Amygdala (tissue), 56 donors: ENCODE results near the gene FRMD5.

ENCODE experiments used
- DNase-seq, 56 donors: peaks; one replicate each; lab custom pipeline; 2025; lab: John Stamatoyannopoulos, UW

The FRMD5 gene

GRCh38 chr15:44099671-44100070 is 95.4 kb downstream of the FRMD5 start:
- no peak for DNase-seq

- DNase-seq = no peak
Observed at GRCh38 chr15:44097552-44097951, 97.5 kb downstream of the FRMD5 start.

DNA sequence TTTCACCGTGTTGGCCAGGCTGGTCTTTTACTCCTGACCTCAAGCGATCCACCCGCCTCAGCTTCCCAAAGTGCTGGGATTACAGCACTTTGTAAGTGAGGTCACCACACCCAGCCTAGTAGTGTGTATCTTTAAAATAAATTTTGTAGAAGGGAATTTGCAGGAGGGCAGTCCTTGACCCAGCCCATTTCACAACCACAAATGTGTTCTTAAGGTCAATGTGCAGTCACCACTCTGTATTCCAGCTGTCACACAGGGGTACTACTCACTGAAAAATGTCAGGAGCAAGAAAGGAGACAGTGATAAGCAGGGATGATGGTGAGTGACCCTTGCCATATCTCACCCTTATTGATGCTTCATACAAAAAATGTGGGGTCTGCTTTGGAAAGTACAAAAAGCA is 98.5 kb downstream of the FRMD5 start:
- DNase-seq = no peak

DNA sequence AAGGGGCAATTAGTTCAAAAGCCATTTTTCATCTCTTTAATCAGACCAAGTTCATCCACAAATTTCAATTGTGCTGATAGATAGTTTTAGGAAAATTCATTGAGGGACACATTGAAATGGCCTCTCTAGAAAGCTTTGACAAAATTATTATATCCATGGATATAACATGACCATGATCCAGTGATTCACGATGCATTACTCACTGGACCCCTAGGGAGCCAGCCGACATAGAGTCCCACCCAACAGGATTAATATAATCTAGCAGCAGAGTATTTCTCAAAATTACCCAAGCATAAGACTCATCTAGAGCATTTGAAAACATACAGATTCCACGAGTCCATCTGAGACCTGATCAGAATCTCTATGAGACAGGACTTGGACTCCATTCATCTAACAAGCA is 100.3 kb downstream of the FRMD5 start:
- DNase-seq = no peak

DNA sequence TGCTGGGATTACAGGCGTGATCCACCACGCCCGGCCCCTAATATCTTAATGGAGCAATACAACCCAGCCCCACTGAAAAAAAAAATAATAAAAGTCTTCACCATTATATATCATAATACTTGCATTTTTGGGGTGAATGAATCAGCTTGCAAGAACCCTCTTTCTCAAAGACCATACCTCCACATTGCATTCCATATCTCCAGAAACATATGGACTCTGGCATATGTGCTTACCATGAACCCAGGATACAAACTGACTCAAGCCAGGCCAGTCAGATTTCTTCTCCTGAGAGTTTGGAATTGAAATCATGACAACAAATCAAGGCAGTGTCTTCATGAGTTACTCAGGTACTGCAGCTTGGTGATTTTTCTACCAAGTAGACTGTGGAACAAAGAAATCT is 101.2 kb downstream of the FRMD5 start:
- DNase-seq = no peak

GRCh38 chr15:44092221-44092620 is 102.8 kb downstream of the FRMD5 start:
- DNase-seq = no peak

GRCh38 chr15:44087578-44088465 is 107.2 kb downstream of the FRMD5 start:
- no peak for DNase-seq

DNA sequence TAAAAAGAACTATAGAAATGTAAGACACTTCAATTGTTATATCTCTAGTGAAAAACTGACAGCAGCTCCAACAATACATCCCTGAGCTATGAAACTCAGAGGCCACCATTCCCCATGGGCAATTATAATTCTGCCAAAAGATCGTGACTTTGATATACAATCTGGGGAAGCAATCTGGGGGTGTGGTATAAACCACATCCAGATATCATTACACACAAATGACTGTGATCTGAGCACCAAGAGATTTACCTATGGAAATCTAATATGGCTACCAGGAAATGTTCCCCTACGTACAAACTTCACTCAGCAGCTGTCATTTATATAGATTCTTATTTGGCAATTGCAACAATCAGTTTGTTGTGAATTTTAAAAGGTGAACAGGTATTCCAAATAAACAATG is 110.3 kb downstream of the FRMD5 start:
- DNase-seq = no peak

GRCh38 chr15:44084171-44084570 is 110.9 kb downstream of the FRMD5 start:
- no peak for DNase-seq

DNA sequence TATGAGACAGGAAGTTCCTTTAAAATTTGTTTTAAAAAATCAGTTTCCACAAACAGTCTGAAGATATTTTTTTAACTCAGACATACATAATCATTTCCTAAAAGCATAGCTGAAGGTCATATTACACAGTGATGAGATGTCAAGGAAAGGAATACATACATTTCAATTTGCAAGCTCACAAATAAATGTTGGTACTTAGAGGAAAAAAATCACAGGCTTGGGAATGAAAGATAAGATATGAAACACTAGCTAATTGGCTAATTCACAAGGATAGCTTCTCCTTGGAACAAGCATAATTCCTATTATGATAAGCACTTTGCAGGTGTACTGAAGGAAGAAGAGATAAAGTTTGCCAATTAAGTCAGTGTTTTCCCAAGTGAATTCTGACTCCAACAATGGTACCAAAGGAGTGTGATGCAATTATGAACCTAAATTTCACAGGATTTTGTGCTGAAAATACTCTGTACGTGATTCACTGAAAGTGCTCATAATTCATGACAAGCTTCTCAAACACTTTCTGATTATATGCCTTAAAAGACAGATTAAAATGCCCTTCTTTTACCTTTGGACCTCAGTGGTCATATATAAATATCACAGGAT is 112.4 kb downstream of the FRMD5 start:
- no peak for DNase-seq

- no peak for DNase-seq
Observed at GRCh38 chr15:44081026-44082013, 113.8 kb downstream of the FRMD5 start.

GRCh38 chr15:44075535-44075934 is 119.5 kb downstream of the FRMD5 start:
- no peak for DNase-seq

DNA sequence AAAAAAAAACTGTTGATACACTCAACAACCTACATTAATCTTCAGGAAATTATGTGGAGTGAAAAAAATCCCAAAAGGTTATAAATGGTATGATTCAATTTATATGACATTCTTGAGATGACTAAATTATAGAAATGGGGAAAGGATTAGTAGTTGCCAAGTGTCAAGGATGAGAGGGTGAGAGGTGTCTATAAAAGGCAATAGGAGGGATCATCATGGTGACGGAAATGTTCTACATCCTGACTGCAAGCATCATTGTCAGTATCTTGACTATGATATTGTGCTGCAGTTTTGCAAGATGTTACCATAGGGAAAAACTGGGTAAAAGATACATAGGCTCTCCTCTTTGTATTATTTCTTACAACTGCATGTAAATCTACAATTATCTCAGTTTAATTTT is 125.6 kb downstream of the FRMD5 start:
- no peak for DNase-seq

DNA sequence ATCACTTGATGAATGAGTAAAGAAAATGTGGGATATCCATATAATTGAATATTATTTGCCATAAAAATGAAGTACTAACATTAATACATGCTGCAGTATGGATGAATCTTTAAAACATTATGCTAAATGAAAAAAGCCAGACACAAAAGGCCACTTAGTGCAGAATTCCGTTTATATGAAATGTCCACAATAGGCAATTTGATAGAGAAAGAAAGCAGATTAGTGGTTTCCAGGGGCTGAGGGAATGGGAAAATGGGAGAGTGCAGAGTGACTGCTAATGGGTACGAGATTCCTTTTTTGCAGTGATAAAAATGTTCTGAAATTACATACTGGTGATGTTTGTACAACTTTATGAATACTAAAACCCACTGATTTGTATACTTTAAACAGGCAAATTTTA is 126.7 kb downstream of the FRMD5 start:
- no peak for DNase-seq

DNA sequence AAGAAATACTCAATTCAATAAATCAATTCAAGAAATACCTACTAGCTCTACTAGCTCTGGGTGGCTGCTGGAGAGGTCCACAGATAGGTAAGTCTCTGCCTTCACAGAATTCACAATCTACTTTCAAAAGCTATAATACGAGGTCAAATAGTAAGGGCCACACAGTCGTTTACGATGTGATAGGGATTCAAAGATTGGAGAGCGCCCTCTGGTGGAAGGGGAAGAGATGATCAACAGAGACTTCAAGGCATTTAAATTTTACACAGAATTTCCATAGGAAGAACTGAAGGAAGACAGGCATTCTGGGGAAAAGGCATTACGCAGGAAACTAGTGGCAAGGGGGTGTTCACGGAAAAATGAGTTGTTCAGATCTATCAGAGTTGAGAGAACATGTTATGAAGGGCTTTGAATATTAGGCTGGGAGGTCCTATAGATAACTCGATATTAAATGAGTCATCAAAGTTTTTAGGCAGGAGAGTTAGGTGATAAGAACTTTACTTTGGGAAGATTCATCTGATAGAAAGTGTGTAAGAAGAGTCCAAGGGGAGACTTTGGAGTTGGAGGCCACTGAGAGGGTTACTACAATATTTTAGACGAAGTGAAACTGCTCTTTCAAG is 128.8 kb downstream of the FRMD5 start:
- DNase-seq = peak in 28 of 56 donors; percentile 0 to 71 (median 15)

DNA sequence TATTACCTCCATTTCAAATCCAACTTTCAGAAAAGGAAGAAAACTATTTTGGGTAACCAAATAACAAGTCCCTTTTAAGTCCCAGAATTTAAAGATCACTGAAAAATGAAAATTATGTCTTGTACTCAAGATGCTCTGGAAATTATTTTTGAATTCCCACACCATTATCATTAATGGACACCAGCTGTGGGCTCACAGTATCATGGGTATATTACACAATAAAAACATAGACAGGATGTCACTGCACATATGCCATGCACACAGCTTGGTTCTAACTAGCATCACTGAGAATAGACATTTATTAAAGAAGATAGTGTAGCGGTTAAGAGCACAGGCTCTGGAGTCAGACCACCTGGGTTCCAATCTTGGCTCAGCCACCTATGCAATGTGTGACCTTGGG is 130.4 kb downstream of the FRMD5 start:
- DNase-seq = no peak

DNA sequence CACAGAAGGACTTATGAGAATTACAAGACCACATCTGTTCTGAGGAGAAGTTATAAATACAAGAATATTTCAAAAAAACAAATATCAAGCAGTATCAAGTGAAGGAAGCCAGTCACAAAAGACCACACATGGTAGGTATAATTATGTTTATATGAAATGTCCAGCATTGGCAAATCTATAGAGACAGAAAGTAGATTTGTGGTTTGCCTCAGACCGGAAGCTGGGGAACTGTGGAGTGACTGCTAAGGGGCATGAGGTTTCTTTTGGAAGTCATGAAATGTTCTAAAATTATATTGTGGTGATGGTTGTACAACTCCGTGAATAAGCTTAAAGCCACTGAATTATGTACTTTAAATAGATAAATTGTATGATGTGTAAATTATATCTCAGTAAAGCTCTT is 136.9 kb downstream of the FRMD5 start:
- no peak for DNase-seq

DNA sequence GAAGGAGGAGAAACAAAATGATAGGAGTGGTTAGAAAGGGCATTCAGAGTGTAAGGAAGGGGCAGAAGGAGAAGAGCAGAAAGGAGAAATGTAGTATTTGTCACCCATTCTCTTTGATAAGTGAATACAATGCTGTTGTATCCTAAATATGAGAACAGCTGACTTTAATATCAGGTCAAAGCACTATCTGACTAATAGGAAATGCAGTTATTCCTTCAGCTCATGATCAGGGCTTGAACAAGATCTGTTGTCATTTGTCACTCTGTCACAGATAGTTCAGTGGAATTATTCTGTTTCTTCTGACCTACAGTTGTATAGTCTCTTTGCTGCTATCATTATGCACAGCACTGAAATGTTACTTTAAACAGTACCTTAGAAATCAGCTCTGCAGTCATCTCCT is 149.4 kb downstream of the FRMD5 start:
- DNase-seq = no peak

GRCh38 chr15:44045217-44045616 is 149.9 kb downstream of the FRMD5 start:
- DNase-seq = no peak

DNA sequence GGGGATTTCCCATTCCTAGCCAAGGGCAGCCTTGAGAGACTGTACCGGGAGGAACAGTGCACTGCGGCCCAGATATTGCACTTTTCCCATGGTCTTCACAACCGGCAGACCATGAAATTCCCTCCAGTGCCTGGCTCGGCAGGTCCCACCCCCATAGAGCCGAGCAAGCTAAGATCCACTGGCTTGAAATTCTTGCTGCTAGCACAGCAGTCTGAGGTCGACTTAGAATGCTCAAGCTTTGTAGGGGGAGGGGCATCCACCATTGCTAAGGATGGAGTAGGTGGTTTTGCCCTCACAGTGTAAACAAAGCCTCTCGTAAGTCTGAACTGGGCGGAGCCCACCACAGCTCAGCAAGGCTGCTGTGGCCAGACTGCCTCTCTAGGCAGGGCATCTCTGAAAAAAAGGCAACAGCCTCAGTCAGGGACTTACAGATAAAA is 156.3 kb downstream of the FRMD5 start:
- DNase-seq = no peak
